ENCODE data around the gene MECP2. TPM values are rescaled to one million over a fixed set of nuclear protein-coding genes. Genes with fewer than 3 reads are reported as not detected.
"Not testable (repeated sequence)": the region's sequence is repeated elsewhere in the genome, so short reads cannot be mapped to it uniquely, and the experiment has no call there.

MECP2 gene
- polyA plus RNA-seq, 1 experiment, result 11.9 TPM

- Histone ChIP-seq H3K36me3 (ENCODE audit: control insufficient read depth, insufficient read depth, low read length) (no peaks in the 10 kb centered on the region), H3K27me3 (ENCODE audit: control insufficient read depth, insufficient read depth, low read length) (no peaks in the 10 kb centered on the region), H3K4me3 (ENCODE audit: low read depth, low read length) (no peak overlapping the region)
- DNase-seq (ENCODE audit: low read depth), result no peak
- POLR2A ChIA-PET, result interaction anchor here (0.6 kb wide), 1 partner anchor 60 kb away, joined by 4 read pairs; no protein-coding TSS in a partner anchor
- CTCF ChIA-PET, result interaction anchor here (3.0 kb wide), 1 partner anchor 14 kb away, joined by 10 read pairs; no protein-coding TSS in a partner anchor
- TF ChIP-seq, protein P1, sequence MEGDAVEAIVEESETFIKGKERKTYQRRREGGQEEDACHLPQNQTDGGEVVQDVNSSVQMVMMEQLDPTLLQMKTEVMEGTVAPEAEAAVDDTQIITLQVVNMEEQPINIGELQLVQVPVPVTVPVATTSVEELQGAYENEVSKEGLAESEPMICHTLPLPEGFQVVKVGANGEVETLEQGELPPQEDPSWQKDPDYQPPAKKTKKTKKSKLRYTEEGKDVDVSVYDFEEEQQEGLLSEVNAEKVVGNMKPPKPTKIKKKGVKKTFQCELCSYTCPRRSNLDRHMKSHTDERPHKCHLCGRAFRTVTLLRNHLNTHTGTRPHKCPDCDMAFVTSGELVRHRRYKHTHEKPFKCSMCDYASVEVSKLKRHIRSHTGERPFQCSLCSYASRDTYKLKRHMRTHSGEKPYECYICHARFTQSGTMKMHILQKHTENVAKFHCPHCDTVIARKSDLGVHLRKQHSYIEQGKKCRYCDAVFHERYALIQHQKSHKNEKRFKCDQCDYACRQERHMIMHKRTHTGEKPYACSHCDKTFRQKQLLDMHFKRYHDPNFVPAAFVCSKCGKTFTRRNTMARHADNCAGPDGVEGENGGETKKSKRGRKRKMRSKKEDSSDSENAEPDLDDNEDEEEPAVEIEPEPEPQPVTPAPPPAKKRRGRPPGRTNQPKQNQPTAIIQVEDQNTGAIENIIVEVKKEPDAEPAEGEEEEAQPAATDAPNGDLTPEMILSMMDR (IDR thresholded peaks at IDR 0.05; ENCODE audit: insufficient read depth, low read depth, low read length), result no peak
Observed at GRCh38 chrX:153999359-154000037, 98.0 kb downstream of the MECP2 start.

DNA sequence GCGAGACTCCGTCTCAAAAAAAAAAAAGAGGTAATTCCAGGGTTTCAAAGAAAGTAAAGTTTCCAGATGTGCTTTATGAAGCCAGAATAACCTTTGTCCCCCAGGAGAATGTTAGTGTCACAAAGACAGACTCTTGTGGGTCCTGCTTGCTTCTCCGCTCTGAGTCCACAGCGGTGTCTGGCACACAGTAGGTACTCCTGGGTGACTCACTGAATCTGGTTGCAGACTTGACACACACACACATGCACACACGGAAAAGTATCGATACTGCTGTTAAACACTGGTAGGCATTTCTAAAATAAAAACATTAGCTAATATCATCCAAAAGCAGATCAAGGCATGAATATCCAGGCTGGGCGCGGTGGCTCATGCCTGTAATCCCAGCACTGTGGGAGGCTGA lies 102.0 kb downstream of the MECP2 start:
- DNase-seq (ENCODE audit: low read depth), result no peak
- H3K27me3 ChIP-seq (ENCODE audit: control insufficient read depth, insufficient read depth, low read length), result no peaks in the 10 kb centered on the region
- POLR2A ChIA-PET, result interaction anchor here (0.7 kb wide), 1 partner anchor 12 kb away, joined by 5 read pairs; no protein-coding TSS in a partner anchor
- CTCF ChIA-PET, result no interaction called here
- H3K4me3 ChIP-seq (ENCODE audit: low read depth, low read length), result no peak overlapping the region
- TF ChIP-seq, protein P1 (IDR thresholded peaks at IDR 0.05; ENCODE audit: insufficient read depth, low read depth, low read length), result no peak
- H3K36me3 ChIP-seq (ENCODE audit: control insufficient read depth, insufficient read depth, low read length), result no peaks in the 10 kb centered on the region

- DNase-seq (ENCODE audit: low read depth); POLR2A ChIA-PET; H3K4me3 ChIP-seq (ENCODE audit: low read depth, low read length); CTCF ChIA-PET; H3K27me3 ChIP-seq (ENCODE audit: control insufficient read depth, insufficient read depth, low read length); H3K36me3 ChIP-seq (ENCODE audit: control insufficient read depth, insufficient read depth, low read length): not testable (repeated sequence)
Observed at GRCh38 chrX:153994398-153994797, 103.1 kb downstream of the MECP2 start.

- TF ChIP-seq, protein P1 (IDR thresholded peaks at IDR 0.05; ENCODE audit: insufficient read depth, low read depth, low read length), result no peak
- no peak for DNase-seq (ENCODE audit: low read depth)
- POLR2A ChIA-PET, result no interaction called here
- Histone ChIP-seq H3K4me3 (ENCODE audit: low read depth, low read length) (no peak overlapping the region), H3K36me3 (ENCODE audit: control insufficient read depth, insufficient read depth, low read length) (no peaks in the 10 kb centered on the region), H3K27me3 (ENCODE audit: control insufficient read depth, insufficient read depth, low read length) (no peaks in the 10 kb centered on the region)
- CTCF ChIA-PET, result interaction anchor here (0.6 kb wide), 1 partner anchor 30 kb away, joined by 3 read pairs; no protein-coding TSS in a partner anchor
Observed at GRCh38 chrX:153993978-153994377, 103.5 kb downstream of the MECP2 start.

- H3K27me3 ChIP-seq (ENCODE audit: control insufficient read depth, insufficient read depth, low read length), result no peaks in the 10 kb centered on the region
- ChIA-PET CTCF (interaction anchor here (0.6 kb wide), 1 partner anchor 31 kb away, joined by 3 read pairs; no protein-coding TSS in a partner anchor), POLR2A (no interaction called here)
- H3K36me3 ChIP-seq (ENCODE audit: control insufficient read depth, insufficient read depth, low read length), result no peaks in the 10 kb centered on the region
- H3K4me3 ChIP-seq (ENCODE audit: low read depth, low read length), result no peak overlapping the region
- no peak for DNase-seq (ENCODE audit: low read depth)
- TF ChIP-seq, protein P1 (IDR thresholded peaks at IDR 0.05; ENCODE audit: insufficient read depth, low read depth, low read length), result no peak
Observed at GRCh38 chrX:153993079-153993478, 104.4 kb downstream of the MECP2 start.

Measured in BJ (cell line).